Left lung (tissue), 10 donors: ENCODE results near the gene EFNA1. TPM values are rescaled to one million over a fixed set of nuclear protein-coding genes. Genes with fewer than 3 reads are reported as not detected.

Experiments
- ATAC-seq: fragments of 200-7000 bp; cut with Tn5 transposase; one replicate; pipeline ENCODE4 v1.9.1; 2020; ENCODE audit warnings: moderate library complexity
- DNase-seq, 4 donors: peaks; one replicate each; pipeline ENCODE4 v3.0.0-alpha.2; 2013 to 2020
- H3K27ac ChIP-seq, 2 donors: fragments of 200-600 bp; sonication (generic) in 1 of 2; one replicate each; pipeline versions ENCODE4 v1.5.0 to v1.8.0; 2020 to 2021
- H3K27me3 ChIP-seq, 2 donors: fragments of 200-600 bp; sonication (generic) in 1 of 2; one replicate each; pipeline versions ENCODE4 v1.5.0 to v1.8.0; 2020 to 2021
- H3K36me3 ChIP-seq, 2 donors: fragments of 200-600 bp; sonication (generic) in 1 of 2; one replicate each; pipeline versions ENCODE4 v1.5.0 to v1.8.0; 2020 to 2021
- H3K4me1 ChIP-seq, 2 donors: fragments of 200-600 bp; one replicate each; pipeline ENCODE4 v1.8.0; 2021
- H3K4me3 ChIP-seq, 2 donors: fragments of 200-600 bp; sonication (generic) in 1 of 2; one replicate each; pipeline versions ENCODE4 v1.5.0 to v1.8.0; 2020 to 2021; ENCODE audit warnings: mild to moderate bottlenecking in 1 of 2
- H3K9me3 ChIP-seq, 2 donors: fragments of 200-600 bp; sonication (generic) in 1 of 2; one replicate each; pipeline versions ENCODE4 v1.5.0 to v1.8.0; 2020 to 2021
- CTCF ChIP-seq, 2 donors: fragments of 200-600 bp; sonication (generic) in 1 of 2; IDR thresholded peaks; one replicate each; pipeline versions ENCODE4 v1.5.0 to v1.8.0; 2021; ENCODE audit warnings: antibody characterized with exemption in 2 of 2
- intact Hi-C, 2 donors: fragments of 100-400 bp; cut with DNase I; formaldehyde crosslinking; loops; one replicate each; pipeline versions ENCODE4 v1.11.2 to v1.14.2; 2022
- polyA plus RNA-seq, 6 donors: library from polyadenylated mRNA; unstranded; fragments of 120-200 nt; gene quantifications; one replicate each; pipeline ENCODE4 v1.2.1, GENCODE V29; 2013; ENCODE audit not compliant: insufficient read length in 6 of 6
- total RNA-seq, 2 donors: library from RNA; stranded (reverse); fragmentation: NEBNext Ultra II Directional; extraction: Animal tissue kit (Norgen Biotek cat#: 25700); gene quantifications; one replicate each; pipeline ENCODE4 v1.2.1, GENCODE V29; 2021
- donor health status: DM: no; HTN: yes; CAD: no.
- donor health status: DM: no; HTN: no; CAD: no.

Gene EFNA1
- total and polyA plus RNA-seq, 8 donors: 63.7 to 148 (median 98.4) TPM

- Histone ChIP-seq H3K36me3 (no peaks in the 10 kb centered on the region), H3K4me1 (peaks cover 11 to 21% of the 10 kb centered on the region in 2 donors), H3K27me3 (no peaks in the 10 kb centered on the region), H3K4me3 (no peak overlapping the region), H3K9me3 (no peaks in the 10 kb centered on the region), H3K27ac (no peak overlapping the region)
- DNase-seq (peak in 1 of 4 donors; percentile 39), ATAC-seq (no peak)
- intact Hi-C loops: loop anchor here in 1 of 2 donors (2.0 kb wide), 1 partner anchor 76 kb away; no protein-coding TSS in a partner anchor
- TF ChIP-seq CTCF (IDR thresholded peaks at IDR 0.05): no peak
These were observed 35.0 kb upstream of the EFNA1 start for GRCh38 chr1:155092641-155093040.

GRCh38 chr1:155093911-155094621 is 33.6 kb upstream of the EFNA1 start:
- H3K27me3 ChIP-seq: no peaks in the 10 kb centered on the region
- TF ChIP-seq CTCF (IDR thresholded peaks at IDR 0.05): no peak
- H3K9me3 ChIP-seq: no peaks in the 10 kb centered on the region
- H3K36me3 ChIP-seq: no peaks in the 10 kb centered on the region
- H3K4me3 ChIP-seq: no peak overlapping the region
- H3K4me1 ChIP-seq: peaks cover 11 to 21% of the 10 kb centered on the region in 2 donors
- H3K27ac ChIP-seq: peak overlapping the region in 1 of 2 donors; percentile 49
- ATAC-seq (peak; percentile 77), DNase-seq (peak in 2 of 4 donors; percentile 42 to 72)
- intact Hi-C loops: loop anchor here in 1 of 2 donors (2.0 kb wide), 1 partner anchor 75 kb away; no protein-coding TSS in a partner anchor

GRCh38 chr1:155094622-155094948 is 33.1 kb upstream of the EFNA1 start:
- Histone ChIP-seq H3K9me3 (no peaks in the 10 kb centered on the region), H3K27ac (no peak overlapping the region), H3K4me1 (peaks cover 11 to 21% of the 10 kb centered on the region in 2 donors), H3K4me3 (no peak overlapping the region), H3K36me3 (no peaks in the 10 kb centered on the region), H3K27me3 (no peaks in the 10 kb centered on the region)
- DNase-seq (no peak), ATAC-seq (peak; percentile 4)
- intact Hi-C loops: no loop called here
- no peak for TF ChIP-seq CTCF (IDR thresholded peaks at IDR 0.05)

- no peak for ATAC-seq
These were observed 28.3 kb upstream of the EFNA1 start for GRCh38 chr1:155099331-155099730.

More at GRCh38 chr1:155099331-155099730, 28.3 kb upstream of the EFNA1 start:
- intact Hi-C loops: no loop called here
- no peak overlapping the region for H3K4me3 ChIP-seq
- H3K9me3 ChIP-seq: no peaks in the 10 kb centered on the region
- H3K4me1 ChIP-seq: peaks cover 3 to 28% of the 10 kb centered on the region in 2 donors
- H3K27ac ChIP-seq: no peak overlapping the region
- no peak for DNase-seq
- H3K27me3 ChIP-seq: no peaks in the 10 kb centered on the region
- TF ChIP-seq CTCF (IDR thresholded peaks at IDR 0.05): no peak
- no peaks in the 10 kb centered on the region for H3K36me3 ChIP-seq
